MM.1S (cell line): ENCODE results near the gene ZNF300.
"Not testable (repeated sequence)": the region's sequence is repeated elsewhere in the genome, so short reads cannot be mapped to it uniquely, and the experiment has no call there.

ENCODE experiments used
- DNase-seq: peaks from one replicate; pipeline ENCODE4 v3.0.0-alpha.2; 2015
- H2AFZ ChIP-seq: fragments of 300-600 bp; sonication (generic); 2 replicates; pipeline ENCODE4 v1.6.0; 2016; ENCODE audit warnings: antibody characterized with exemption, low read length
- H3F3A ChIP-seq: fragments of 300-600 bp; sonication (generic); 2 replicates; pipeline ENCODE4 v1.6.1; 2016; ENCODE audit warnings: mild to moderate bottlenecking, antibody characterized with exemption, low read length, moderate library complexity, mixed read lengths; ENCODE audit not compliant: insufficient read depth
- H3K27ac ChIP-seq: fragments of 300-600 bp; sonication (generic); 2 replicates; pipeline ENCODE4 v1.5.1; 2016; ENCODE audit warnings: mild to moderate bottlenecking, low read length
- H3K27me3 ChIP-seq: fragments of 300-600 bp; sonication (generic); replicated peaks from 2 replicates; pipeline ENCODE4 v1.6.0; 2016; ENCODE audit warnings: low read length; ENCODE audit not compliant: insufficient read depth
- H3K36me3 ChIP-seq: fragments of 300-600 bp; sonication (generic); replicated peaks from 2 replicates; pipeline ENCODE4 v1.6.1; 2016; ENCODE audit warnings: mild to moderate bottlenecking, low read length, mixed read lengths; ENCODE audit not compliant: insufficient read depth
- H3K4me1 ChIP-seq: fragments of 300-600 bp; sonication (generic); 2 replicates; pipeline ENCODE4 v1.6.1; 2016; ENCODE audit warnings: low read length, mixed read lengths
- H3K4me2 ChIP-seq: fragments of 300-600 bp; sonication (generic); 2 replicates; pipeline ENCODE4 v1.6.0; 2016; ENCODE audit warnings: low read depth, low read length
- H3K4me3 ChIP-seq: fragments of 300-600 bp; sonication (generic); 2 replicates; pipeline ENCODE4 v1.5.1; 2016; ENCODE audit warnings: low read length, mixed read lengths
- H3K79me2 ChIP-seq: fragments of 300-600 bp; sonication (generic); 2 replicates; pipeline ENCODE4 v1.6.1; 2016; ENCODE audit warnings: mixed run types, low read length, mixed read lengths
- H3K9ac ChIP-seq: fragments of 300-600 bp; sonication (generic); 2 replicates; pipeline ENCODE4 v1.6.1; 2016; ENCODE audit warnings: low read length, mixed read lengths
- H3K9me2 ChIP-seq: fragments of 300-600 bp; sonication (generic); replicated peaks from 2 replicates; pipeline ENCODE4 v1.6.1; 2016; ENCODE audit warnings: mild to moderate bottlenecking, low read length, mixed read lengths; ENCODE audit not compliant: insufficient read depth
- H3K9me3 ChIP-seq: fragments of 300-600 bp; sonication (generic); replicated peaks from 2 replicates; pipeline ENCODE4 v1.6.1; 2016; ENCODE audit warnings: mild to moderate bottlenecking, low read length, mixed read lengths; ENCODE audit not compliant: insufficient read depth
- H4K20me1 ChIP-seq: fragments of 300-600 bp; sonication (generic); 2 replicates; pipeline ENCODE4 v1.6.1; 2016; ENCODE audit warnings: mild to moderate bottlenecking, low read length, moderate library complexity, mixed read lengths; ENCODE audit not compliant: insufficient read depth
- CTCF ChIP-seq: fragments of 300-600 bp; sonication (generic); IDR thresholded peaks from 2 replicates; pipeline ENCODE4 v1.5.1; 2016; ENCODE audit warnings: antibody characterized with exemption, low read length, mixed read lengths
- EZH2 ChIP-seq: fragments of 300-600 bp; sonication (generic); optimal IDR thresholded peaks from 2 replicates; pipeline ENCODE3; 2017; ENCODE audit warnings: low read depth, mild to moderate bottlenecking, antibody characterized with exemption, low read length, mixed read lengths
- EZH2phosphoT487 ChIP-seq: fragments of 300-600 bp; sonication (generic); IDR thresholded peaks from 2 replicates; pipeline ENCODE4 v1.6.1; 2018; ENCODE audit warnings: antibody characterized with exemption, low read length

ZNF300 gene

GRCh38 chr5:150848271-150848670 is 56.5 kb downstream of the ZNF300 start:
- H2AFZ ChIP-seq: no peak overlapping the region
- H3K4me3 ChIP-seq: no peak overlapping the region
- DNase-seq: no peak
- H3K9me3 ChIP-seq: no peaks in the 10 kb centered on the region
- no peaks in the 10 kb centered on the region for H3K36me3 ChIP-seq
- no peaks in the 10 kb centered on the region for H4K20me1 ChIP-seq
- no peak overlapping the region for H3K27ac ChIP-seq
- H3K4me2 ChIP-seq: no peak overlapping the region
- no peaks in the 10 kb centered on the region for H3K27me3 ChIP-seq
- no peaks in the 10 kb centered on the region for H3K9me2 ChIP-seq
- H3K4me1 ChIP-seq: peaks cover 3% of the 10 kb centered on the region; the same call in 1 of the 2 replicates
- TF ChIP-seq EZH2: no peak
- TF ChIP-seq CTCF: no peak
- TF ChIP-seq EZH2phosphoT487: no peak
- H3K9ac ChIP-seq: no peak overlapping the region
- no peaks in the 10 kb centered on the region for H3K79me2 ChIP-seq
- H3F3A ChIP-seq: no peaks in the 10 kb centered on the region

GRCh38 chr5:150847334-150847695 is 57.5 kb downstream of the ZNF300 start:
- no peaks in the 10 kb centered on the region for H3K9me2 ChIP-seq
- H3K36me3 ChIP-seq: no peaks in the 10 kb centered on the region
- no peaks in the 10 kb centered on the region for H3K9me3 ChIP-seq
- H3K4me2 ChIP-seq: peak overlapping the region; percentile 77; the same call in 1 of the 2 replicates
- H3K4me1 ChIP-seq: peaks cover 3% of the 10 kb centered on the region; the same call in 1 of the 2 replicates
- H3K9ac ChIP-seq: no peak overlapping the region
- no peak overlapping the region for H2AFZ ChIP-seq
- H4K20me1 ChIP-seq: no peaks in the 10 kb centered on the region
- H3F3A ChIP-seq: no peaks in the 10 kb centered on the region
- H3K27ac ChIP-seq: no peak overlapping the region
- no peaks in the 10 kb centered on the region for H3K27me3 ChIP-seq
- H3K79me2 ChIP-seq: no peaks in the 10 kb centered on the region
- no peak overlapping the region for H3K4me3 ChIP-seq
- TF ChIP-seq EZH2phosphoT487: no peak
- no peak for DNase-seq

GRCh38 chr5:150846654-150847333 is 58.0 kb downstream of the ZNF300 start:
- DNase-seq: peak; percentile 91
- Histone ChIP-seq H3K9me2 (no peaks in the 10 kb centered on the region), H3K9ac (no peak overlapping the region), H3K9me3 (no peaks in the 10 kb centered on the region), H3K4me2 (peak overlapping the region; percentile 77), H3F3A (no peaks in the 10 kb centered on the region), H4K20me1 (no peaks in the 10 kb centered on the region), H2AFZ (peak overlapping the region; percentile 48), H3K79me2 (no peaks in the 10 kb centered on the region), H3K27me3 (no peaks in the 10 kb centered on the region), H3K4me1 (peaks cover 3% of the 10 kb centered on the region; the same call in 1 of the 2 replicates), H3K27ac (no peak overlapping the region), H3K36me3 (no peaks in the 10 kb centered on the region), H3K4me3 (peak overlapping the region; percentile 47)
- TF ChIP-seq CTCF (peak; percentile 77), EZH2phosphoT487 (no peak), EZH2 (no peak)

DNA sequence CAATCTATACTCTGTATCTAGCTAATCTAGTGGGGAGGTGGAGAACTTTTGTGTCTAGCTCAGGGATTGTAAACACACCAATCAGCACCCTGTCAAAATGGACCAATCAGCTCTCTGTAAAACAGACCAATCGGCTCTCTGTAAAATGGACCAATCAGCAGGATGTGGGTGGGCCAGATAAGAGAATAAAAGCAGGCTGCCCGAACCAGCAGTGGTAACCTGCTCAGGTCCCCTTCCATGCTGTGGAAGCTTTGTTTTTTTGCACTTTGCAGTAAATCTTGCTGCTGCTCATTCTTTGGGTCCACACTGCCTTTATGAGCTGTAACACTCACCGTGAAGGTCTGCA is 58.5 kb downstream of the ZNF300 start, which contains the start of gene IRGM:
Gene IRGM (plus strand): TSS at position 214 of the 346 bp plus-strand sequence. CDS start 1,603 bp downstream, outside the sequence.
- not testable (repeated sequence) for H3K27me3 ChIP-seq, H3F3A ChIP-seq, H3K4me1 ChIP-seq, H3K79me2 ChIP-seq, H3K9me3 ChIP-seq, H3K27ac ChIP-seq, H4K20me1 ChIP-seq, DNase-seq, H3K9me2 ChIP-seq, H3K9ac ChIP-seq, H3K36me3 ChIP-seq
- Histone ChIP-seq H2AFZ (peak within 1 kb of the TSS; percentile 48), H3K4me2 (peak within 1 kb of the TSS; percentile 77), H3K4me3 (peak within 1 kb of the TSS; percentile 47)

DNA sequence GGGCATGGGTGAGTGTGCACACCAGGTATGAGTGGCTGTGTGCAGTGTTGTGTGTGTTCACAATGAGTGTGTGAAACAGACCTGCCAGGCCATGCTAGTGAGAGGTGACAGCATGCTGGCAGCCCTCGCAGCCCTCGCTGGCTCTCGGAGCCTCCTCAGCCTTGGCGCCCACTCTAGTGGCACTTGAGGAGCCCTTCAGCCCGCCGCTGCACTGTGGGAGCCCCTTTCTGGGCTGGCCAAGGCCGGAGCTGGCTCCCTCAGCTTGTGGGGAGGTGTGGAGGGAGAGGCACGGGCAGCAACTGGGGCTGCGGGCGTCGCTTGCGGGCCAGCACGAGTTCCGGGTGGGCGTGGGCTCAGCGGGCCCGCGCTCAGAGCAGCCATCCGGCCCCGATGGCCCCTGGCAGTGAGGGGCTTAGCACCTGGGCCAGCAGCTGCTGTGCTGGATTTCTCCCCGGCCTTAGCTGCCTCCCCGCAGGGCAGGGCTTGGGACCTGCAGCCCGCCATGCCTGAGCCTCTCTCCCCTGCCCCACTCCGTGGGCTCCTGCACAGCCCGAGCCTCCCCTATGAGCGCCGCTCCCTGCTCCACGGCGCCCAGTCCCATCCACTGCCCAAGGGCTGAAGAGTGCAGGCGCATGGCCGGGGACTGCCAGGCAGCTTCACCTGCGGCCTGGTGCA is 59.5 kb downstream of the ZNF300 start:
- not testable (repeated sequence) for H2AFZ ChIP-seq, H3K36me3 ChIP-seq, H3K79me2 ChIP-seq, H3K27ac ChIP-seq, DNase-seq, H4K20me1 ChIP-seq, H3K27me3 ChIP-seq, H3F3A ChIP-seq, H3K9ac ChIP-seq, H3K4me1 ChIP-seq, H3K9me2 ChIP-seq, H3K4me2 ChIP-seq, H3K4me3 ChIP-seq, H3K9me3 ChIP-seq
